Stimulated activated CD8-positive, alpha-beta memory T cell treated with anti-CD3 and anti-CD28 coated beads, Interleukin-12 subunit alpha, Interleukin-12 subunit beta, amount 100 ng/mL, for 24 hours (primary cell): ENCODE data around the gene ZNF117.
A peak's percentile ranks its signal among the peaks of the same experiment; 100 is the strongest.
"Not testable (repeated sequence)": the region's sequence is repeated elsewhere in the genome, so short reads cannot be mapped to it uniquely, and the experiment has no call there.

Source experiments
- DNase-seq: peaks from one replicate; pipeline ENCODE4 v3.0.0-alpha.2; 2020; ENCODE audit errors: extremely low read depth

Gene ZNF117

DNA sequence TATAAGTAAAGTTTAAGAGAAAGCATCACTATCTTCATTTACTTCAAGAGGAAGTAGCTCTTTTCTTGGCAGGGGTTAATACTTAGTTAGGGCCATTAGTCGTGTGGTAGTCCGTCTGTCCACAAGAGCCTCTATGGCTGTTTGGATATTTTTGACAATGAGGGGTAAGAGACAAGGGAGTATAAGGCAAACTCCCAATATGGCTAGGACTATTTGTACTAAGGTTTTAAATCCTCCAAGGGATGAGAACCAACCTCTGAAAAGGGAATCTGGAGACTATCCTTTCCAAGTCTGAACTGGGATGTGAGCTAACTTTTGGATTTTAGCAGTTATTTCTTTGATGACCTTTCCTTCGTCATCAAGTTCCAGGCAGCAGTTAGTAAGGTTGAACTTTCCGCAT is at the start of gene ZNF117:
Gene ZNF117 (minus strand): TSS at position 101 of the 400 bp plus-strand sequence.
- DNase-seq, result no peak

GRCh38 chr7:65038767-65039166 is 47.9 kb upstream of the ZNF117 start:
- DNase-seq, result peak; percentile 9

DNA sequence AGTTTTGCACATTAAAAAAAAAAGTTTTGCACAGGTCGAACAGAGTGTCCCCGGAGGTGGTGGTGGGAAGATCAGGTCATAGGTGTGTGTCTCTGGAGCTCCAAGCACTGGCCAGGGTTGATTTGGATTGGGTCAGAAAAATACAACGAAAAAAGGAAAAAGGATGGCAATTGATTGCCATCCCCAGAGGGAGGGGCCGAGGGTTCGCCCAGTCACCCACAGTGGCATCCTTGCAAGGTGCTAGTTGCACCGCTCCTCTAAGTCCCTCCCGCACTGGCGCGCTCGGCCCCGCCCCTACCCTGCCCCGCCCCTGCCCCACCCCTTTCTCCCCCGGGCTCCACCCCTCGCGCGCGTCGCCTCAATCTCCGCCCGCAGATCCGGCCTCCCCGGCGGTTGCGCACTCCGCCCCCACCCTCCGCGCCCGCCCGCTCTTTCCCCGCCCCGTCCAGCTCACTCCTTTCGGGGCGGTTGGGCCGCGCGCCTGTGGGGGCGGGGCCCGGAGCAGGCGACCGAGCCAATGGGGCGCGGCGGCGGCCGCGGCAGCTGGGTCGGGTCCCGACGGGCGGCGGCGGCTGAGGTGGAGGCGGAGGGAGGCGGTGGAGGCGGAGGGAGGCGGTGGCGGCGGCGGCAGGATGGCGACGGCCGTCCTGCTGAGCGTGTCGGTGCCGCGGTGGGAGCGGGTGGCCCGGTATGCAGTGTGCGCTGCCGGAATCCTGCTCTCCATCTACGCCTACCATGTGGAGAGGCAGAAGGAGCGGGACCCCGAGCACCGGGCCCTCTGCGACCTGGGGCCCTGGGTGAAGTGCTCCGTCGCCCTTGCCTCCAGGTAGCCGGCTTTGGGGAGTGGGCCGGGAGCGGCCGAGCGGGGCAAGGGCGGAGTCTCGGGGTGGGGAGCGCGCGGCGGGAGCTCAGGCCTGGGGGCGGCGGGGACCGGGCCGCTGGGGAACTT is 47.2 kb upstream of the ZNF117 start:
- DNase-seq, result peak; percentile 80

- not testable (repeated sequence) for DNase-seq
These were observed 45.7 kb upstream of the ZNF117 start for GRCh38 chr7:65036526-65036925.

DNA sequence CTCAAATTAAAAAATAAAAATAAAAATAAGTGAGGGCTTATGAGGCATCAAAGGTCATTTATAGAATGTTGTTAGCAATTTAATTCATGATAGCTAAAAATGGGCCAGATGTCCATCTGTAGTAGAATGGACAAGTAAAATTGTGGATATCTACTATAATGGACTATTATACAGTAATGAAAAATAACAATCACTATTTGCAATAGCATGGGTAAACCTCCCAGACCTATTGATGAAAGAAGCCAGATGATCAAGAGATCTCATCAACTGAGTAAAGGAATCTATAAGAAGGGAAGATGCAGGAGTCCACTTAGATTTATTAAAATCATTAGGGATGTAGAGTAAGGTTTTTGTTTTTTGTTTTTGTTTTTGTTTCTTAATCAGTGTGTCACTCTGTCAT is 44.6 kb upstream of the ZNF117 start:
- not testable (repeated sequence) for DNase-seq

DNA sequence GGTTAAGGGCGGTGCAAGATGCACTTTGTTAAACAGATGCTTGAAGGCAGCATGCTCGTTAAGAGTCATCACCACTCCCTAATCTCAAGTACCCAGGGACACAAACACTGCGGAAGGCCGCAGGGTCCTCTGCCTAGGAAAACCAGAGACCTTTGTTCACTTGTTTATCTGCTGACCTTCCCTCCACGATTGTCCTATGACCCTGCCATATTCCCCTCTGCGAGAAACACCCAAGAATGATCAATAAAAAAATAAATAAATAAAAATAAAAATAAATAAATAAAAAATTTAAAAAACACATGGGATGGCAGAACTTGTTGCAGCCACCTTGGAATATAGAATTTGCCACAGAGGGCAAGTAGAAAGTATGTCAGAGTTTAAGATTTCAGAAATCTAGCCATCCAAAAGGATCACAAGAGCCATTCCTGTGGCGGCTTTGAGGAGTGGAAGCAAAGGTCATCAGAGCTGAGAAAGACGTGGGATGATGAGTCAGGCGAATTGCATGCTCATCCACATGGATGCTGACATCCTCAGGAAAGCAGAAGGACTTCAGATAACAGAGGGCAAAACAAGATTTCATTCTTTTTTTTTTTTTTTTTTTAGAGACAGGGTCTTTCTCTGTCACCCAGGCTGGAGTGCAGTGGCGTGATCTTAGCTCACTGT is 43.4 kb upstream of the ZNF117 start:
- not testable (repeated sequence) for DNase-seq

GRCh38 chr7:65033391-65033790 is 42.6 kb upstream of the ZNF117 start:
- DNase-seq, result not testable (repeated sequence)

- not testable (repeated sequence) for DNase-seq
These were observed 34.2 kb upstream of the ZNF117 start for GRCh38 chr7:65025023-65025422.

DNA sequence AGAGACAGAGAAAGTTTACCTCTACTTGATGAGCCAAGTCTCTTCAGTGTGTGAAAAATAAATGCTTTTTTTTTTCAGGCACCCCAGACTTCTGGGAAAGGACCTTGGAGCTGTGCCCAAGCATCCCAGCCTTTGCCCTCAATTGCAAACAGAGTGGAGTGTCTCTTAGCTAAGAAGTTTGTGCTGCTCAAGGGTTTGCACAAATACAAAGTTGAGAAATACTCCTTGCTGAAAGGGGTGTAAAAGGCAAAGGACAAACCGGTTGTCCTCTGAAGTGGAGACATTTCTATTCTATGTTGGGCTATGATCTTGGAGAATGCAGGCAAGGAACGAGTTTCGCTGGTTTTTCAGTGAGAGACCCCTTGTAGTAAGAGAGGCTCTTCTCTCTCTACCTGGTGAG is 30.1 kb upstream of the ZNF117 start:
- DNase-seq, result not testable (repeated sequence)

GRCh38 chr7:65009881-65010280 is 19.0 kb upstream of the ZNF117 start:
- DNase-seq, result not testable (repeated sequence)

DNA sequence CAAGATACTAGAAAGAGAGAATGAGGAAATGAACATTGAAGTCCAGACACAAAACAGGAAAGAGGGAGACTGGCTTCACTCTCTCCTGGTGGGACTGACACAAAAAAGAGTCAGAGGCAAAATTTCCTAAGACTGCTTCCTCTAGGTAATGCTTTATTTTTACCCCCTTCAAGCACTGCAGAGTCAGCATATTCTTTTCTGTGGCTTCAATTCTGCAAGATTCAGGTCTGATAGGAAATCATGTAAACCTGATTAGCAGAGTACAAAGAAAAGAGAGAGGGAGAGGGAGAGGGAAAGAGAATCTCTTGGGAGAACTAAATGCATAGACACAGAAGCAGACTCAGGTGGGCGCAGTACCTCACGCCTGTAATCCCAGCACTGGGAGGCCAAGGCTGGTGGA is 18.6 kb upstream of the ZNF117 start:
- not testable (repeated sequence) for DNase-seq

- DNase-seq, result not testable (repeated sequence)
These were observed 16.2 kb upstream of the ZNF117 start for GRCh38 chr7:65007036-65007435.

DNA sequence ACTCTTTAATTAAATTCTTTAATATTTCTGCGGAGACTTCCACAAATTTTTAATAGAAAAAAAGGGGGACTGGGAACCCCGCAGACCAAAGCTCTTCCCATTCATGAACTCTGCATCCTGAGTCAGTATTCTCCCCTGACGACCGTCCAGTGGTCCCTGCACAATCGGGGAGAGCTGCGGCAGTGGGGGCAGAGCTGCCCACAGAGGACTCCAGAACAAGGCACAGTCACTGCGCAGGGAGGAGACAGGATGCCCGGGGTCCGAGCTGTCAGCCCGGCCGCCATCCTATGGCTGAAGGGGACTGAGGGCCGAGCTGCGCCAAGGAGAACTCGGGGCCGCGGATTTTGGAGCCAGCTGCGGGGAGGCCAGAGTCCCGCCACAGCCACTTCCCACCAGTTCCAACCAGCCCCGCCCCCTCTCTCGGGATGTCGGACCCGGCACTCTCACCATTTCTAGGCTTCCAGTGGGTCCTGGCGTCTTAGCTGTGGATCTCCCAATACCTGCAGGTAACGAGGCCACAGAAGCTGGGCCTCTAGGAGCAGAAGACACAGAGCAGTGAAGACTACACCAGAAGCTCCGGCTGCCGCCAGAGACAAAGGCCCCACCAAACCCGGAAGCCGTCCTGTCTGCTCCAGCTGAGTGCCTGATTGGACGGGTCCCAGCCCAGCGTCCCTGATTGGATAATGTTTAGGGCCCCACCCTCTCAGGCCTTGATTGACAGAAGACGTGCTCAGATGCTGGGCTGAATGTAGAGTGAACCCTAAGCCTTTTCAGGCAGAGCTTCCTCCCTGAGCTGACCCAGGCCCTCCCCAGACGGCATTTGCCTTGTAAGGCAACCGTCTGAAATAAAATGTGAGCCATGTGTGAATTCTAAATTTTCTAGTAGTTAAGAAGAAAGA is 15.5 kb upstream of the ZNF117 start, which contains the start of gene ERV3-1:
Gene ERV3-1 (minus strand): TSS at position 594 of the 899 bp plus-strand sequence. CDS start 13,661 bp downstream, outside the sequence.
- peak; percentile 79 for DNase-seq

DNA sequence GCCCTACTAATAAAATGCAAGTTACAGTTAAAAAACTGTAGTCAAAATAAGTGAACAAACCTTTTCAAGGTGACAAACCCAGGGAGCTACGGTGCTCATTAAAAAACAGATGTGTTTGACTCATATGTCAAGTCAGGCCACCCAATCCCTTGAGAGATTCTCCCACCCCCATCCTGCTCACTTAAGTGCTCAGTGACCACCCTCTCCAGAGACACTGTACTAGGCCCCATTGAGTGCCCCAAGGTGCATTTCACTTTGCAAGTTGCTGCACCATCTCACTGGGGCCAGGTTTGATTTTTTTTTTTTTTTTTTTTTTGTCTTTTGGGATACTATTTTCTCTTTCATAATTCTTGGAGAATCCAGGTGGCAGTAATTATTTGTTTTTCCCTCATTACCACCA is 13.7 kb upstream of the ZNF117 start:
- no peak for DNase-seq

DNA sequence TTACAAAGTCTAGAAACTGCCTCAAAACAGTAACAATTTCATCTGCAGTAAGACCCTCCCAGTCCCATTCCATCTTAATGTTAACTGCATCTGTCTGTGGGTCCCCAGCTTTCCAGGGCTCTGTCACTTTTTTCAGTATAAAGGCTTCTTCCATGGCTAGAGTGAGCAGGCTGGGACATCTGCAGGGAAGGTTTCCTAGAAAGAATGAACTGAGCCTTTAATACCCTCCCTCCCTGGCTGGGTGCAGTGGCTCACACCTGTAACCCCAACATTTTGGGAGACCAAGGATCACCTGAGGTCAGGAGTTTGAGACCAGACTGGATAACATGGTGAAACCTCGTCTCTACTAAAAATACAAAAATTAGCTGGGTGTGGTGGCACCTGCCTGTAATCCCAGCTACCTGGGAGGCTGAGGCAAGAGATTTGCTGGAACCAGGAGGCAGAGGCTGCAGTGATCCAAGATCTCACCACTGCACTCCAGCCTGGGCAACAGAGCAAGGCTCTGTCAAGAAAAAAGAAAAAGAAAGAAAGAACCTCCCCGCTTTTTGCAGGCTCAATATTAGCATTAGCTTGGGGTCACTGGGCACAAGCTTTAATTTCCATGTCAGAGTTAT is 12.2 kb upstream of the ZNF117 start:
- no peak for DNase-seq

GRCh38 chr7:65001291-65001814 is 10.5 kb upstream of the ZNF117 start:
- DNase-seq, result no peak

DNA sequence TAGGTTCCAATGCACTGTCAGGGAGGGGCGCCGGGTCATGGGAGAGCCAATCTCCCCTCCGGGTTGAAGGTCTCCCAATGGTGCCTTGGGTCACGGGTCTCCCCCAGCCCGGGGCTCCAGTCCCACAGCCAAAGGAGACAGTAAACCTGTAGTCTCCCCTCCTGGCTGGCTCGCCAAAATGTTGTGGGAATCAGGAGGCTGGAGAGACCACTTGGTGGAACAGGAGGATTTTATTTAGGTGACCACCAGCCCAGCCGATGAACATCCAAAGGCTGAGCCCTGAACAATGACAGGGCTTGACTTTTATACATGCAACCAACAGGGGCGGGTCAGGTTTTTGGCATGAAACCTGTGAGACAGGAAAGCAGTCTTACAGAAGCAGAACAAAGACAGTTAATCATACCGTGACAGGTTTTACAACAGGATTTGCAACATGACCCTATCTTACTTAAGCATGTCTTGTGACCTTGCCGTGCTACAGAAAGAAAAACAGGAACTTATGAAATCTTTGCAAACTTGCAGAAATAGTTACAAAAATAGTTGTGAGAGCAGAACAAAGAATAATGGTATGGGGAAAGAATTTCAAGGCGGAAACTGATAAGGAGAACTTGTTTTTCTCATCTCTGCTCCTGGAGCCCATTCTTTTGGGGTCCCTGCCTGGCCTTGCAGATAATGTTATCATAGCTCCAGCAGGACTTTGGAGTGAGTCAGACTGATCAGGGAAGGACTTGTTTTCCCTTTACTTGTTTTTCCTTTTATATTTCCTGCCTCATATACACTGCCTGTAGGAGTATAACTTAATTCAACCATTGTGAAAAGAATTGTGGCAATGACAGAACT is 8.5 kb upstream of the ZNF117 start:
- no peak for DNase-seq

DNA sequence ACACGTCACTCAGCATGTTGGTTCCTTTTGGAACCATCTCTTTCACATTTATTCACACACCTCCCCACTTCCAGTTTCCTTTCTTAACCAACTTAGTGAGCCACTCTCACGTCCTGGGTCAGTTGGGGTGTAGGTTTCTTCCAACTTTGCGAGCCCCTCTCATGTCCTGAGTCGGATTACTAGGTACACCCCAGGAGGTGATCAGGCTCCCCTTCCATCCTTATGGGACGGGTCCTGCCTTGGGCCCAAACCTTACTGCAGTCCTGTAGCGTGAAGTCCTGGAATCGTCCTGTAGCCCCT is 8.0 kb upstream of the ZNF117 start:
- no peak for DNase-seq

DNA sequence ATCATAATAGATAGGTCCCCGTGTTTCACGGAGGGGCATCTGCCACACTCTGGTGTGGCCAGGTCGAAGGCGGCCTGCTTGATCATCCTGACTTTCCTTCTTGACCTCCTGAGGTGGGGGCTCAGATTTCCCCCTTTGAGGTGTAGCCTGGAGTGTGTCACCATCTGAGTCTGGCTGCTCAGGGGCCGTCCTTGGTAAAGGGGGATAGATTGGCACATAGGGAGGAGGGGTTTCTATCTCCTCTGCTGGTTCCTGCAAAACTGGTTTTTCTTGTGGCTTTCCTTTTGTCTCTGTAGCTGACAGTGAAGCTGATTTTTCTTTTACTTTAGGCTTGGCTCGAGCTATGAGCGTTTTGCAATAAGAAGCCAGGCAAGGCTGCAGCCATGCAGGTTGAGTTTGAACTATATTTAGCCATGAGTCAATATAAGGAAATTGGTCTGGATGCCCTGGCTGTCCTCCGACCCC is 7.1 kb upstream of the ZNF117 start:
- DNase-seq, result no peak
